HG03558 (cell line): Measurements from ENCODE around the gene SRC.

Experiments
- ATAC-seq: cut with Tn5 transposase; IDR thresholded peaks from one replicate; pipeline ENCODE4 v1.9.1; 2021; ENCODE audit warnings: moderate number of reproducible peaks; ENCODE audit not compliant: unreplicated experiment; ENCODE audit errors: extremely low read depth

The SRC gene

GRCh38 chr20:37390891-37391525, 45.1 kb downstream of the SRC start:
- no peak for ATAC-seq

GRCh38 chr20:37392441-37393195, 46.7 kb downstream of the SRC start:
- ATAC-seq = no peak

DNA sequence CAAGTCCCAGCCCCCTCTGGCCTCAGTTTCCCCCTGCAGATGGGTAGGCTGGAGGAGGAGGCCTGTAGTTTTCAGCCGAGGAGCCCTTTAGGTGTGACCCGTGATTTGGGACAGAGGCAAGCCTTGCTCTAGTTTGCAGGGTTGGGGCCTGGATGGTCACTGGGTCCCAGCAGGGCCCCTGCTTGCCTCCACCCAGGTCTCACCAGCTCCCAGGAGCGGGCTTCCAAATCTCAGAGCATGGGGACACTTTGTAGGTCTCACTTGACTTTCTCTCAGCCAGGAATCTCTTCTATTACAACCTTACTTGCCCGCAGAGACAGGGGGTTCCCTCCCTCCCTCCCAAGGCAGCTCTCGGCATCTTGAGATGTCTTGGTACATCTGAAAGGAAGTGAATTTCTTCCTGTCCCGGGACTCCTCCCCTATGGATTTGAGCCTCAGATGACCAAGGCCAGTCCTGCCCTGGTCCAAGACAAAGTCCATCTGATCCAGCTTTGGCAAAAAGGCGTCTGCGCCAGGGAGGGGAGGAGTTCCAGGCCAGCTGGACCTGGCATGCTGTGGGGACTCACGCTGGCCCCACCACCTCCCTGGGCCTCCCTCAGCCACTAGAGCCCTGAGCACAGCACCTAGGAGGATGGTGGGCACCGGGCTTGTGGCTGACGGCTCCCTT, 47.4 kb downstream of the SRC start:
- no peak for ATAC-seq

DNA sequence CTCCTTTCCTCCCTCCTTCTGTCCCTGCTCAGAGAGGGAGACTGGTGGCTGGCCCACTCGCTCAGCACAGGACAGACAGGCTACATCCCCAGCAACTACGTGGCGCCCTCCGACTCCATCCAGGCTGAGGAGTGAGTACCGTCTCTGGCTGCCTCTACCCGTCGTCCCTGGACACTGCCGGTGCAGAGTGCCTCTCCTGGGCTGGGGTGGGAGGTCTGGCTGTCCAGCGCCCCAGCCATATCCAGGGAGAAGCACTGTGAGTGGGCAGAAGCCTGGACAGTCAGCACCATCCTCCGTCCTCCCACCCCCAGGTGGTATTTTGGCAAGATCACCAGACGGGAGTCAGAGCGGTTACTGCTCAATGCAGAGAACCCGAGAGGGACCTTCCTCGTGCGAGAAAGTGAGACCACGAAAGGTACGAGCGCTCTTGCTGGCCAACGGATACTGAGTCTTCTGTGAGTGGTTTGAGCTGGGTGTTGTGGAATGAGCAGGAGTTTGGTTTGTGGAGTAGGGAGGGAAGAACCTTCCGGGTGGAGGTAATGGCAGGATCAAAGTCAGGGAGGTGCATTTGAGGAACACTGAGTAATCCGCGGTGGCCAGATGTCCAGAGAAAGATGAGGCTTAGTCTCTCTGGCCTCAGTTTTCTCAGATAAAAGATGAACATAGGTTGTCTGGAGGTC, 48.1 kb downstream of the SRC start:
- ATAC-seq = no peak

GRCh38 chr20:37394543-37395409, 48.8 kb downstream of the SRC start:
- no peak for ATAC-seq

DNA sequence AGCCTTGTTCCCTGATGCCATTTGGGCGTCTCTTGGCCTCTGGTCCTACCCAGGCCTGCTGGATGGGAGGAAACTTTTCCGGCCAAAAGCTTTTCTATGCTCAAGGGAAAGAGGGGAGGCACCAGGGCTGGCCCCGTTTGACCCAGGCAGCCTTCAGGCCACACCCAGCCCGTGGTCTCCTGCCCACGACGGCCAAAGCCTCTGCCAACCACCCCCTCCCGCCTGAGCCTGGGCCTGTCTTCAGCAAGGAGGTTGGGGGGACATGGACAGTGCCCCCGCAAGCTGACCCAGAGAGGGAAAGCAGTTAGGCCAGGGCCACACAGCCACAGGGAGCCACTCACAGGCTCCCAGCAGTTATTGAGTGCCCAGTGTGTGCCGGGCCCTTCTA, 49.5 kb downstream of the SRC start:
- no peak for ATAC-seq

DNA sequence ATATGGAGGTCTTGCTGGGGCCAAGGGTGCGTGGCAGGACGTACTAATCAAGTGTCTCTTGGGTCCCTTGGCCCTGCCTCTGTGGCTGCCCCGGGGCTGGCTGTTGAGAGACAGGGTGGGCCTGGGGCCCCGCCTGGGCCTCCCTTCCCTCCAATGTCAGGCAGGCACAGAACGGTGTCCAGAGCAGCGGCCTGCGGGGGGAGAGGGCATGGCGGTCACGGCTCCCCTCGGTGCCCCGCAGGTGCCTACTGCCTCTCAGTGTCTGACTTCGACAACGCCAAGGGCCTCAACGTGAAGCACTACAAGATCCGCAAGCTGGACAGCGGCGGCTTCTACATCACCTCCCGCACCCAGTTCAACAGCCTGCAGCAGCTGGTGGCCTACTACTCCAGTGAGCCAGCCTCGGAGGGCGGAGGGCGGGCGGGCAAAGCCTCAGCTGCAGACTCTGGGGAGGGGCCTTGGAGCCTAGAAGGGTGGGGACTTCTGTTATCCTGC, 50.0 kb downstream of the SRC start:
- no peak for ATAC-seq

GRCh38 chr20:37396416-37397075, 50.6 kb downstream of the SRC start:
- ATAC-seq = no peak

DNA sequence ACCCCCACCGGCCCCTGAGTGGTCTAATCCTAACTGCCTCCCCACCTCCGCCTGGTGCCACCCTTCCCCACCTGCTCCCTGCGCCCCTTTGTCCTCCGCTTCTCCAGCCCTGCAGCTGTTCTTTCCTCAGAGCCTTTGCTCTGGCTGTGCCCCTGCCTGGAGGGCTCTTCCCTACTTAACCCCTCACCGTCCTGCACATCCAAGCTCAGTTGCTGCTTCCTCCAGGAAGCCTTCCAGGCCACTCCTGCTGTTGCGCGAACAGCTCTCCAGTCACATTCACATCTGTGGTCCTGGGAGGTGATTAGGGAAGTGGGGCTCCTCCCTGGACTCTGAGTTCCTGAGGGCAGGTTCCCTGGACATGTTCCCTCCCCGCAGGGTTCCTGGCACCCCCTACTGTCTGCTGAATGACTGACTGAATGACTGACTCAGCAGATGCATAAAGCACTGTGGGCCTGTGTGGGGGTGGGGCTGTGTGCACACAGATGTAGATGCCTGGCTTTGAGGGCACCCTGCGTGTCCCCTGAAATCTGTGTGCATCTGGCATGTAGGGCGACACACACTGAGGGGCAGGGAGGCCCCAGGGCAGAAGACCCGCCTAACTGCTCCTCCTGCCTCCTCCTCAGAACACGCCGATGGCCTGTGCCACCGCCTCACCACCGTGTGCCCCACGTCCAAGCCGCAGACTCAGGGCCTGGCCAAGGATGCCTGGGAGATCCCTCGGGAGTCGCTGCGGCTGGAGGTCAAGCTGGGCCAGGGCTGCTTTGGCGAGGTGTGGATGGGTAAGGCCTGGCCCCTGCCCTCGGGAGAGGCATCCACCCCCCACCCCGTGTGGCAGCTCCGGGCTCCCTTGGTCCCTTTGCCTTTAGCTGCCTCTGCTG, 51.4 kb downstream of the SRC start:
- ATAC-seq = no peak

- no peak for ATAC-seq
Observed at GRCh38 chr20:37397954-37398749, 52.2 kb downstream of the SRC start.

- ATAC-seq = no peak
Observed at GRCh38 chr20:37398750-37399621, 53.0 kb downstream of the SRC start.

DNA sequence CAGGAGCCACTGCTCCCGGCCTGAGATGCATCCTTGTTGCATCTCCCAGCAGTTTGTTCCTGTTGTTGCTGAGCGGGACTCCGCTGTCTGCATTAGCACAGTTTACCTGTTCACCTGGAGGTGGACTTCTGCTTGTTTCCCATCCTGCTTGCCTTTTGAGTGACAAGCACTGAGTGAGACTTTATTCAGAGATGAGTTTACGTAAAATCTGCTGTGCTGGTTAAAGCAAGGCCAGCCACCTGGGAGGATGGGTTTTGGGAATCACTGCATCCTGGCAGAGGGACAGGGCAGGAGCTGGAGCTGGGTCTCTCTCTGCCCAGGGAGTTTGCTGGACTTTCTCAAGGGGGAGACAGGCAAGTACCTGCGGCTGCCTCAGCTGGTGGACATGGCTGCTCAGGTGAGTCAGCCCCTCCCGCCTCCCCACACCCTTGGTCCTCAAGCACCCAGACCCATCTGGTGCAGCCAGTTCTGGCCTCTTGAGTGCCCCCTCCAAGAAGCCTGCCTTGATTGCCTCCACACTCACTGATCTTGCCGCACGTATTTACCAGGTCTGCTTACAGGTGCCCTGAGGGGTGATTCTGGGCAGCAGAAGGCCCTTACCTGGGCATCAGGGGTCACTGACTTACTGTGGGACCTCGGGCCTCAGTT, 55.5 kb downstream of the SRC start:
- ATAC-seq = no peak

GRCh38 chr20:37401930-37402675, 56.2 kb downstream of the SRC start:
- ATAC-seq = no peak

DNA sequence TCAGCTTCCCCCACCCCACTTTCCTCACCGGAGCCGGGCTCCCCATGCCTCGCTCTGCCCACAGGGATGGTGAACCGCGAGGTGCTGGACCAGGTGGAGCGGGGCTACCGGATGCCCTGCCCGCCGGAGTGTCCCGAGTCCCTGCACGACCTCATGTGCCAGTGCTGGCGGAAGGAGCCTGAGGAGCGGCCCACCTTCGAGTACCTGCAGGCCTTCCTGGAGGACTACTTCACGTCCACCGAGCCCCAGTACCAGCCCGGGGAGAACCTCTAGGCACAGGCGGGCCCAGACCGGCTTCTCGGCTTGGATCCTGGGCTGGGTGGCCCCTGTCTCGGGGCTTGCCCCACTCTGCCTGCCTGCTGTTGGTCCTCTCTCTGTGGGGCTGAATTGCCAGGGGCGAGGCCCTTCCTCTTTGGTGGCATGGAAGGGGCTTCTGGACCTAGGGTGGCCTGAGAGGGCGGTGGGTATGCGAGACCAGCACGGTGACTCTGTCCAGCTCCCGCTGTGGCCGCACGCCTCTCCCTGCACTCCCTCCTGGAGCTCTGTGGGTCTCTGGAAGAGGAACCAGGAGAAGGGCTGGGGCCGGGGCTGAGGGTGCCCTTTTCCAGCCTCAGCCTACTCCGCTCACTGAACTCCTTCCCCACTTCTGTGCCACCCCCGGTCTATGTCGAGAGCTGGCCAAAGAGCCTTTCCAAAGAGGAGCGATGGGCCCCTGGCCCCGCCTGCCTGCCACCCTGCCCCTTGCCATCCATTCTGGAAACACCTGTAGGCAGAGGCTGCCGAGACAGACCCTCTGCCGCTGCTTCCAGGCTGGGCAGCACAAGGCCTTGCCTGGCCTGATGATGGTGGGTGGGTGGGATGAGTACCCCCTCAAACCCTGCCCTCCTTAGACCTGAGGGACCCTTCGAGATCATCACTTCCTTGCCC, 57.4 kb downstream of the SRC start:
- ATAC-seq = no peak
